ENCODE data around the gene PHLDA1. TPM values are rescaled to one million over a fixed set of nuclear protein-coding genes. Genes with fewer than 3 reads are reported as not detected.

Gene PHLDA1
- total RNA-seq, 1 experiment from 2014 or later = 46.2 TPM

DNA sequence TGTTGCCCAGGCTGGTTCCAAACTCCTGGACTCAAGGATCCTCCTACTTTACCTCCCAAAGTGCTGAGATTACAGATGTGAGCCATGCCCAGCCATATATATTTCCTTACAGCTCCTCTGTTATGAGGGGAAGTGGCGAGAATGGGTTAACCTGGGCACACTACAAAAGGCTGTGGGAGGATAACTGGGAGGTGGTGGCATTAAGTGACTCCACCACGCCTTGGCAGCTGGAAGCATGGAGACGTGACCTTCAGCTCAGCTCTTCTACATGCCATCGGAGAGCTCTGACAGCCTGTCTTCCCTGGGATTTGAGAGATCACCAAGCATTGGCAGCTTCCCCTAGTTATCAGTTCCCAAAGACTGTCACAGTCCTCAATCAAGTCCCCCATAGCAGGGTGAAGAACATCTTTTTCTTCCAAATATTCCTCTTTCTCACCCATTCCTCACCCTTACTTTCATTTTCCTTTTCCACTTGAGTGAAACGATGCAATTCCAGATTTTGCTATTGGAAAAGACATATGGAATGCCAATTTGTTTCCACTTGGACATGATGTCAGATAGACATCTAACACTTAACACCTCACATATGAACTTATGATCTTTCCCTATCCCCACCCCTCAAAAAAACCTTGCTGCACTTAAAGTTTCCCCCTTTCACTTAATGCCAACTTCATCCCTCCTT is 48.5 kb downstream of the PHLDA1 start:
- DNase-seq = no peak
- H3K4me1 ChIP-seq = peaks cover 81% of the 10 kb centered on the region
- POLR2A ChIA-PET = no interaction called here
- Mint-ChIP-seq H3K4me1 (ENCODE audit: low read depth, unreplicated experiment) (peaks cover 49% of the 10 kb centered on the region), H3K36me3 (ENCODE audit: insufficient read depth, unreplicated experiment) (peaks cover 4% of the 10 kb centered on the region), H3K4me3 (ENCODE audit: unreplicated experiment) (peak overlapping the region; percentile 42), H3K9me3 (ENCODE audit: unreplicated experiment) (no peaks in the 10 kb centered on the region), H3K27me3 (ENCODE audit: insufficient read depth, unreplicated experiment) (no peaks in the 10 kb centered on the region), H3K27ac (ENCODE audit: unreplicated experiment) (peak overlapping the region; percentile 68)
- intact Hi-C loops (cut with micrococcal nuclease; ENCODE audit: unreplicated experiment) = no loop called here
- H3K4me3 ChIP-seq (ENCODE audit: low read depth, low read length) = no peak overlapping the region
- H3K36me3 ChIP-seq (ENCODE audit: control insufficient read depth, insufficient read depth, low read length) = no peaks in the 10 kb centered on the region
- CTCF ChIA-PET = interaction anchor here (0.6 kb wide), 1 partner anchor 24 kb away, joined by 3 read pairs; no protein-coding TSS in a partner anchor
- no TSS peak for BruUV-seq (replicated peaks)
- TF ChIP-seq, protein P1, sequence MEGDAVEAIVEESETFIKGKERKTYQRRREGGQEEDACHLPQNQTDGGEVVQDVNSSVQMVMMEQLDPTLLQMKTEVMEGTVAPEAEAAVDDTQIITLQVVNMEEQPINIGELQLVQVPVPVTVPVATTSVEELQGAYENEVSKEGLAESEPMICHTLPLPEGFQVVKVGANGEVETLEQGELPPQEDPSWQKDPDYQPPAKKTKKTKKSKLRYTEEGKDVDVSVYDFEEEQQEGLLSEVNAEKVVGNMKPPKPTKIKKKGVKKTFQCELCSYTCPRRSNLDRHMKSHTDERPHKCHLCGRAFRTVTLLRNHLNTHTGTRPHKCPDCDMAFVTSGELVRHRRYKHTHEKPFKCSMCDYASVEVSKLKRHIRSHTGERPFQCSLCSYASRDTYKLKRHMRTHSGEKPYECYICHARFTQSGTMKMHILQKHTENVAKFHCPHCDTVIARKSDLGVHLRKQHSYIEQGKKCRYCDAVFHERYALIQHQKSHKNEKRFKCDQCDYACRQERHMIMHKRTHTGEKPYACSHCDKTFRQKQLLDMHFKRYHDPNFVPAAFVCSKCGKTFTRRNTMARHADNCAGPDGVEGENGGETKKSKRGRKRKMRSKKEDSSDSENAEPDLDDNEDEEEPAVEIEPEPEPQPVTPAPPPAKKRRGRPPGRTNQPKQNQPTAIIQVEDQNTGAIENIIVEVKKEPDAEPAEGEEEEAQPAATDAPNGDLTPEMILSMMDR (IDR thresholded peaks at IDR 0.05; ENCODE audit: insufficient read depth in 1 of 2, low read depth in 1 of 2, low read length in 1 of 2, severe bottlenecking in 1 of 2, unreplicated experiment in 1 of 2) = no peak
- no peaks in the 10 kb centered on the region for H3K9me3 ChIP-seq
- H3K27me3 ChIP-seq (replicated peaks; ENCODE audit: control insufficient read depth, insufficient read depth, low read length) = no peaks in the 10 kb centered on the region

DNA sequence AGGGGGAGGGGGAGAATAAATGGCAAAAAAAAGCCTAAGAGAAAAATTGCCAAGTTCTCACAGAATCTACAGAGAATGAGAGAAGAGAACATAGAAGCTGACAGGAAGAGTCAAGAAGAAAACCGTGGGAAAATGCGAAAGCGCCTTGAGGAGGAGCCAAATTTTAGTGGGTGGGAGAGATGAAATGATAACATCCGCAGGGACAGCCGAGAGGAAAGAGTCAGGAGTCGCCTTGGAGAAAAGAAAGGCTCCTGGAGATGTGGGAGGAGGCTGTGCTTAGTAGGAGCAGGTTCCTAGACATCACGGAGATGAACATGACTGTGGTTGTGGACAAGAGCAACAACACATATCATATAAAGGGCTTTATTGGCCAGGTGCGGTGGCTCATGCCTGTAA is 49.4 kb downstream of the PHLDA1 start:
- Mint-ChIP-seq H3K4me3 (ENCODE audit: unreplicated experiment) (no peak overlapping the region), H3K27ac (ENCODE audit: unreplicated experiment) (peak overlapping the region; percentile 68), H3K36me3 (ENCODE audit: insufficient read depth, unreplicated experiment) (peaks cover 8% of the 10 kb centered on the region), H3K9me3 (ENCODE audit: unreplicated experiment) (no peaks in the 10 kb centered on the region), H3K4me1 (ENCODE audit: low read depth, unreplicated experiment) (peaks cover 54% of the 10 kb centered on the region), H3K27me3 (ENCODE audit: insufficient read depth, unreplicated experiment) (no peaks in the 10 kb centered on the region)
- CTCF ChIA-PET = no interaction called here
- no TSS peak for BruUV-seq (replicated peaks)
- intact Hi-C loops (cut with micrococcal nuclease; ENCODE audit: unreplicated experiment) = no loop called here
- POLR2A ChIA-PET = no interaction called here
- DNase-seq = no peak
- Histone ChIP-seq H3K27me3 (replicated peaks; ENCODE audit: control insufficient read depth, insufficient read depth, low read length) (no peaks in the 10 kb centered on the region), H3K9me3 (no peaks in the 10 kb centered on the region), H3K4me3 (ENCODE audit: low read depth, low read length) (no peak overlapping the region), H3K36me3 (ENCODE audit: control insufficient read depth, insufficient read depth, low read length) (no peaks in the 10 kb centered on the region), H3K4me1 (peaks cover 86% of the 10 kb centered on the region)
- TF ChIP-seq, protein P1 (IDR thresholded peaks at IDR 0.05; ENCODE audit: insufficient read depth in 1 of 2, low read depth in 1 of 2, low read length in 1 of 2, severe bottlenecking in 1 of 2, unreplicated experiment in 1 of 2) = no peak

DNA sequence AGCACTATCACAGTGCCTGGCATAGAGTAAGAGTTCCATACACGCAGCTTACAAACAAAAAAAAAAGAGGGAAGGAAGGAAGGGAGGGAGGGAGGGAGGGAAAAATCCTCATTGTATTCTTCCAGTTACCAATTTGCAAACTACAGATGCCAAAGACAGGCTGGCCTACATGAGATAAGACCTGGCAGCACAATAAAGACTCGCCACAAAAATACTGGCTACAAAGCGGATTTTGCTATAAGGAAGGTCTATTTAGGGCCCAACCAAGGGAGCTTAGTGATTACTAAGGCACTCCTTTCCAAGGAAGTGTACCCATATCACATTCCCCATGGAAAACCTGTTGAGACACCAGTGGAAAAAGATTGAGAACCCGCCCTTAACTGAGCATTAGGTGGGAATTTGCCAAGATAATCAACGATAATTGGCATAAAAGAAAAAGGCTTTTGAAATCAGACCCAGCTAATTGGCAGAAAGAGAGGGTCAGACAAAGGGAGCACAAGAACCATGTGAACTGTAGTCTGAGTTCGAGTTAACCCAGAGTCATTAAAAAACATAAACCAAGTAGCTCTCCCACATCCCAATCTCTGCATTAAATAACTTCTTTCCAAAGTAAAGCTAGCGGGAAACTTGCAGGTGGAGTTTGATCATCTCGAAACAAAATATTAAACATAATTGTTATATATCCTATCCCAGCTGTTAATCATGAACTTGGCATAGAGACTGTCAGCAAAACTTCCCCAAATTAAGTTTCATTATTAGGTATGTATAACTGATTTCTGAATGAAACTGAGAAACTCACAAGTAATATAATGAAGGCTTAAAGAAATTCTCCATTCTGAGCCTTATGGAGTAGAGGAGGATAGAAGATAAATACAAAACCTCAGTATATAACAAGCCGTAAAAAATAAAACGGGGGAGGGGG is 50.1 kb downstream of the PHLDA1 start:
- TF ChIP-seq, protein P1 (IDR thresholded peaks at IDR 0.05; ENCODE audit: insufficient read depth in 1 of 2, low read depth in 1 of 2, low read length in 1 of 2, severe bottlenecking in 1 of 2, unreplicated experiment in 1 of 2) = no peak
- Histone ChIP-seq H3K4me1 (peaks cover 86% of the 10 kb centered on the region), H3K27me3 (replicated peaks; ENCODE audit: control insufficient read depth, insufficient read depth, low read length) (no peaks in the 10 kb centered on the region), H3K36me3 (ENCODE audit: control insufficient read depth, insufficient read depth, low read length) (no peaks in the 10 kb centered on the region), H3K9me3 (no peaks in the 10 kb centered on the region), H3K4me3 (ENCODE audit: low read depth, low read length) (no peak overlapping the region)
- H3K27me3 Mint-ChIP-seq (ENCODE audit: insufficient read depth, unreplicated experiment) = no peaks in the 10 kb centered on the region
- intact Hi-C loops (cut with micrococcal nuclease; ENCODE audit: unreplicated experiment) = no loop called here
- H3K4me1 Mint-ChIP-seq (ENCODE audit: low read depth, unreplicated experiment) = peaks cover 56% of the 10 kb centered on the region
- peaks cover 8% of the 10 kb centered on the region for H3K36me3 Mint-ChIP-seq (ENCODE audit: insufficient read depth, unreplicated experiment)
- no peak for DNase-seq
- ChIA-PET POLR2A (no interaction called here), CTCF (interaction anchor here (0.7 kb wide), 1 partner anchor 131 kb away, joined by 3 read pairs; no protein-coding TSS in a partner anchor)
- no peaks in the 10 kb centered on the region for H3K9me3 Mint-ChIP-seq (ENCODE audit: unreplicated experiment)
- no TSS peak for BruUV-seq (replicated peaks)
- H3K27ac Mint-ChIP-seq (ENCODE audit: unreplicated experiment) = peak overlapping the region; percentile 63
- H3K4me3 Mint-ChIP-seq (ENCODE audit: unreplicated experiment) = no peak overlapping the region
